Body of pancreas (tissue), 4 donors: Measurements from ENCODE around the gene CASZ1. TPM values are rescaled to one million over a fixed set of nuclear protein-coding genes. Genes with fewer than 3 reads are reported as not detected.

Source experiments
- ATAC-seq: fragments of 150-250 bp; one replicate; pipeline ENCODE4 v1.9.1; 2016
- DNase-seq, 4 donors: peaks; one replicate each; pipeline ENCODE4 v3.0.0-alpha.2; 2019
- H3K27ac ChIP-seq, 4 donors: fragments of 200-600 bp; sonication (generic); 1 replicate in 3 of 4; 2 replicates in 1 of 4; pipeline versions ENCODE4 v1.5.1 to v1.6.1; 2016 to 2019; ENCODE audit warnings: mild to moderate bottlenecking in 1 of 4, mixed read lengths in 1 of 4, moderate library complexity in 1 of 4
- H3K27me3 ChIP-seq, 2 donors: fragments of 200-600 bp; sonication (generic); one replicate each; pipeline ENCODE4 v1.6.0; 2016; ENCODE audit warnings: mild to moderate bottlenecking in 1 of 2
- H3K36me3 ChIP-seq, 2 donors: fragments of 200-600 bp; sonication (generic); replicated peaks in 1 of 2; 2 replicates each; pipeline ENCODE4 v1.5.1; 2016; ENCODE audit warnings: low read depth in 2 of 2; ENCODE audit not compliant: insufficient read depth in 1 of 2
- H3K4me1 ChIP-seq: fragments of 200-600 bp; sonication (generic); one replicate; pipeline ENCODE4 v1.6.0; 2016
- H3K4me3 ChIP-seq, 2 donors: fragments of 200-600 bp; sonication (generic); 1 replicate in 1 of 2; 2 replicates in 1 of 2; pipeline ENCODE4 v1.5.1; 2016 to 2019
- H3K9me3 ChIP-seq, 3 donors: fragments of 200-600 bp; sonication (generic); 1 replicate in 2 of 3; 2 replicates in 1 of 3; pipeline ENCODE4 v1.5.1; 2016
- POLR2A ChIP-seq, 3 donors: fragments of 450-650 bp; IDR thresholded peaks; one replicate each; pipeline ENCODE4 v1.6.1; 2016; ENCODE audit warnings: antibody characterized with exemption in 3 of 3, mild to moderate bottlenecking in 2 of 3
- WGBS, 2 donors: methylation state at CpG; one replicate each; pipeline ENCODE4 v1.1.5; 2017; 5-methylcytosine and 5-hydroxymethylcytosine counted together
- intact Hi-C: fragments of 100-400 bp; cut with DNase I; formaldehyde crosslinking; loops from one replicate; pipeline ENCODE4 v1.15.1; 2023
- total RNA-seq, 2 donors: library from RNA; depleted of rRNA; stranded (reverse); fragments of >200 nt; gene quantifications; one replicate each; pipeline ENCODE4 v1.1.0, GENCODE V29; 2016
- TF ChIP-seq, protein P1 (sequence below), 7 experiments: fragments of 450-650 bp in 4 of 7; fragments of 200-600 bp in 3 of 7; sonication (generic) in 3 of 7; IDR thresholded peaks; one replicate each; pipeline ENCODE4 v1.5.1; 2016 to 2019; ENCODE audit warnings: antibody characterized with exemption in 7 of 7

The CASZ1 gene
- total RNA-seq, 2 donors from 2014 or later: 9.3 to 14.2 TPM

DNA sequence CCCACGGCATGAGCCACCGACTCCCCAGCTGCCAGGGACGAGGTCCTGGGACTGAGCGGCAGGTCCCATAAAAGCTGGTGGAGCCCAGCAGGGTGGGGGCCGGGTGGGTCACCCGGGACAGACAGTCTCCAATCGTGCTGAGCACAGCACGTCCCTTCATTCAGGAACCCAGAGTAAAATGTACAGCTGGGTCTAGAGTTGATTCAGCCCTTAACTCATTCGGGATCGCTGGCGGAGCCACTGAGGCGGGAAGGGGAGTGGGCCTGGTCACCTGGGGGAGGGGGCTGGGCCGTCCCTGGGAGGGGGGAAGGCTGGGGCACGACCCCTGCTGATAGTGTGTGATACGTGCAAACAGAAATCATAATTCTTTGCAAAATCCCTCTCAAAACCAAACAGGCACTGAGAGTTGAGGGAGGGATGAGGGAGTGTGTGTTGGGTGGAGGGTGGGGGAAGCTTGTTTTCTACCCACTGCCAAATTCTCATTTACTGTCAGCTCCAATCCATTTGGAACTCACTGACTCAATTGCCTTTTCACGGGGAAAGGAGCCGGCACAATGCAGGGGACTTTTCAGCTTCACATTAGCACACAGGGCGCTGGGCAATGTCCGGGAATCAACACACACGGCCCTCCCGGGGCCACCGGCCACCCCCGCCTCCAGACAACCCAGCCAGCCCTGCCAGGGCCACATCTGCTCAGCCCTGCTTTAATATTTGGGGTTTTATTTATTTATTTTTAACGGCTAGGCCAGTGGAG lies 13.8 kb downstream of the CASZ1 start:
- no peak overlapping the region for H3K27ac ChIP-seq
- no peak overlapping the region for H3K4me3 ChIP-seq
- H3K9me3 ChIP-seq: no peaks in the 10 kb centered on the region
- no peaks in the 10 kb centered on the region for H3K36me3 ChIP-seq
- intact Hi-C loops: loop anchor here (10.0 kb wide), 1 partner anchor 88 kb away; no protein-coding TSS in a partner anchor
- no peak for DNase-seq
- TF ChIP-seq POLR2A (IDR thresholded peaks at IDR 0.05): no peak
- TF ChIP-seq, protein P1, sequence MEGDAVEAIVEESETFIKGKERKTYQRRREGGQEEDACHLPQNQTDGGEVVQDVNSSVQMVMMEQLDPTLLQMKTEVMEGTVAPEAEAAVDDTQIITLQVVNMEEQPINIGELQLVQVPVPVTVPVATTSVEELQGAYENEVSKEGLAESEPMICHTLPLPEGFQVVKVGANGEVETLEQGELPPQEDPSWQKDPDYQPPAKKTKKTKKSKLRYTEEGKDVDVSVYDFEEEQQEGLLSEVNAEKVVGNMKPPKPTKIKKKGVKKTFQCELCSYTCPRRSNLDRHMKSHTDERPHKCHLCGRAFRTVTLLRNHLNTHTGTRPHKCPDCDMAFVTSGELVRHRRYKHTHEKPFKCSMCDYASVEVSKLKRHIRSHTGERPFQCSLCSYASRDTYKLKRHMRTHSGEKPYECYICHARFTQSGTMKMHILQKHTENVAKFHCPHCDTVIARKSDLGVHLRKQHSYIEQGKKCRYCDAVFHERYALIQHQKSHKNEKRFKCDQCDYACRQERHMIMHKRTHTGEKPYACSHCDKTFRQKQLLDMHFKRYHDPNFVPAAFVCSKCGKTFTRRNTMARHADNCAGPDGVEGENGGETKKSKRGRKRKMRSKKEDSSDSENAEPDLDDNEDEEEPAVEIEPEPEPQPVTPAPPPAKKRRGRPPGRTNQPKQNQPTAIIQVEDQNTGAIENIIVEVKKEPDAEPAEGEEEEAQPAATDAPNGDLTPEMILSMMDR (IDR thresholded peaks at IDR 0.05): no peak
- ATAC-seq: no peak
- no peaks in the 10 kb centered on the region for H3K4me1 ChIP-seq
- H3K27me3 ChIP-seq: no peaks in the 10 kb centered on the region
- WGBS, 2 donors: 73 to 76% methylated on average over 24 of the region's 24 CpGs

DNA sequence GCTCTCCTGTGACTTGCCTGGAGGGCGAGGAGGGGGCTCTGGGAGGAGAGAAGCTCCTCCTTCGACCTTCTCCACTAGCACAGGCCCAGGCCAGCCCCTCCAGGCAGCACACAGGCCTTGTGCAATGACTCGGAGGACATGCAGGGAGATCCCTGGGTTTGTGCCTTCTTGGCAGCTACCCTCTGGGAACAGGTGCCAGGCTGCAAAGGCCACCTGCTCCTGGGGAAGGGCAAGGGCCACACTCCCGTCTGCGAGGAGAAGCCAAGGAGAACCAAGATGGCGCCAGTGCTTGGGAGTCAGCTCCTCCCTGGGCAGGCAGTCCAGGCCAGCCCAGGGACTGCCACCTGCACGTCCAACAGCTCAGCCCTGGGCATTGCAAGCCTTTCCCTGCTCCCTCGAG lies 15.3 kb downstream of the CASZ1 start:
- WGBS, 2 donors: 55 to 88% methylated on average over 2 to 8 of the region's 8 CpGs

DNA sequence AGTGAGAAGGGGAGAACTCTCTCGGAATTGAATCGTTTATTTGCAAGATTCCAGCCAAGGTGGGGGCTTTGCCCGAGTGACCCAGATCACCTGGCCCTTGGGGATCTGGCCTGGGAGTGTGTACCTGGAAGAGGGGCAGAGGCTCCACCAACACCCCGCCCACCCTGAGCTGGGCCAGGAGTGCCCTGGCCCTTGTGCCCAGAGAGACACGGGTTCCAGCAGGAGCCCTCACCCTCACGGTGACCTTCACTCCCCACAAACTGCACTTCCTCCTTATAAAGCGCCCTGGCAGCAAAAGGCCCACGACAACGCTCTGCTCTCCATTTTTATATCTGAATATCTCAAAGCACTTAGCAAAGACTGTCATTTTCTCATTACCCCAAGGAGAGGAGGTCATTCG lies 16.6 kb downstream of the CASZ1 start:
- TF ChIP-seq, protein P1 (IDR thresholded peaks at IDR 0.05): no peak
- TF ChIP-seq POLR2A (IDR thresholded peaks at IDR 0.05): no peak
- Histone ChIP-seq H3K4me3 (no peak overlapping the region), H3K27ac (peak overlapping the region; percentile 10 to 53 (median 32)), H3K9me3 (no peaks in the 10 kb centered on the region), H3K4me1 (peaks cover 2% of the 10 kb centered on the region), H3K36me3 (no peaks in the 10 kb centered on the region), H3K27me3 (no peaks in the 10 kb centered on the region)
- ATAC-seq (no peak), DNase-seq (no peak)
- 57 to 75% methylated on average over 10 of the region's 10 CpGs for WGBS, 2 donors
- intact Hi-C loops: loop anchor here (10.0 kb wide), 1 partner anchor 85 kb away; no protein-coding TSS in a partner anchor

More for the DNA sequence above, 15.3 kb downstream of the CASZ1 start:
- no peaks in the 10 kb centered on the region for H3K4me1 ChIP-seq
- H3K9me3 ChIP-seq: no peaks in the 10 kb centered on the region
- intact Hi-C loops: loop anchor here (10.0 kb wide), 1 partner anchor 86 kb away; no protein-coding TSS in a partner anchor
- ATAC-seq (no peak), DNase-seq (peak in 3 of 4 donors; percentile 21 to 57 (median 47))
- no peak overlapping the region for H3K27ac ChIP-seq
- H3K27me3 ChIP-seq: no peaks in the 10 kb centered on the region
- no peak overlapping the region for H3K4me3 ChIP-seq
- TF ChIP-seq, protein P1 (IDR thresholded peaks at IDR 0.05): no peak
- no peak for TF ChIP-seq POLR2A (IDR thresholded peaks at IDR 0.05)
- H3K36me3 ChIP-seq: no peaks in the 10 kb centered on the region

DNA sequence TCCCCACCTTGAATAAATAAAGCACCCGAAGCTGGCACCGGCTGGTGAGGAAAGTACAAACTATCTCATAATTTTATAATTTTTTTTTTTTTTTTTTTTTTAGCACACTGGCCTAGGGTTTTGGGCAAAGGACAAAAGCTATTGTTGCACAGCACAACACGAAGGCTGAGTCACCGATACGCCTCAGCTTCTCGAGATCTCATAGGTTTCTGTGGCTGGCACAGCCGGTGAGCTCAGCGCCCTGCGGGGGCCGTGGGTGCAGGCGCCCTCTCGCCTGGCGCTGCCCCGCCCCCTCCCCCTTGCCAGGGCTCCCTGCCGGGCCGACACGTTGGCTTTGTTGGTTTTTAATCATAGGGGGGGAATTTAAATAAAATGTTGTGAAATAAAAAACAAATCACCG lies 17.2 kb downstream of the CASZ1 start:
- Histone ChIP-seq H3K4me1 (peaks cover 9% of the 10 kb centered on the region), H3K36me3 (no peaks in the 10 kb centered on the region), H3K4me3 (no peak overlapping the region), H3K27me3 (no peaks in the 10 kb centered on the region), H3K9me3 (no peaks in the 10 kb centered on the region), H3K27ac (peak overlapping the region; percentile 10 to 53 (median 32))
- TF ChIP-seq POLR2A (IDR thresholded peaks at IDR 0.05): no peak
- TF ChIP-seq, protein P1 (IDR thresholded peaks at IDR 0.05): no peak
- WGBS, 2 donors: 67 to 70% methylated on average over 17 to 18 of the region's 18 CpGs
- ATAC-seq (peak; percentile 83), DNase-seq (peak; percentile 34 to 79 (median 51))
- intact Hi-C loops: no loop called here
